Measurements from ENCODE around the gene EPHB4. TPM values are rescaled to one million over a fixed set of nuclear protein-coding genes. Genes with fewer than 3 reads are reported as not detected.
A peak's percentile ranks its signal among the peaks of the same experiment; 100 is the strongest.

The EPHB4 gene
- total and polyA plus RNA-seq, 10 of the 15 experiments (the other 5 are each of a cell fraction or from before 2014, with no cell fraction given) = 0.32 to 0.85 (median 0.48) TPM; not detected in 4

DNA sequence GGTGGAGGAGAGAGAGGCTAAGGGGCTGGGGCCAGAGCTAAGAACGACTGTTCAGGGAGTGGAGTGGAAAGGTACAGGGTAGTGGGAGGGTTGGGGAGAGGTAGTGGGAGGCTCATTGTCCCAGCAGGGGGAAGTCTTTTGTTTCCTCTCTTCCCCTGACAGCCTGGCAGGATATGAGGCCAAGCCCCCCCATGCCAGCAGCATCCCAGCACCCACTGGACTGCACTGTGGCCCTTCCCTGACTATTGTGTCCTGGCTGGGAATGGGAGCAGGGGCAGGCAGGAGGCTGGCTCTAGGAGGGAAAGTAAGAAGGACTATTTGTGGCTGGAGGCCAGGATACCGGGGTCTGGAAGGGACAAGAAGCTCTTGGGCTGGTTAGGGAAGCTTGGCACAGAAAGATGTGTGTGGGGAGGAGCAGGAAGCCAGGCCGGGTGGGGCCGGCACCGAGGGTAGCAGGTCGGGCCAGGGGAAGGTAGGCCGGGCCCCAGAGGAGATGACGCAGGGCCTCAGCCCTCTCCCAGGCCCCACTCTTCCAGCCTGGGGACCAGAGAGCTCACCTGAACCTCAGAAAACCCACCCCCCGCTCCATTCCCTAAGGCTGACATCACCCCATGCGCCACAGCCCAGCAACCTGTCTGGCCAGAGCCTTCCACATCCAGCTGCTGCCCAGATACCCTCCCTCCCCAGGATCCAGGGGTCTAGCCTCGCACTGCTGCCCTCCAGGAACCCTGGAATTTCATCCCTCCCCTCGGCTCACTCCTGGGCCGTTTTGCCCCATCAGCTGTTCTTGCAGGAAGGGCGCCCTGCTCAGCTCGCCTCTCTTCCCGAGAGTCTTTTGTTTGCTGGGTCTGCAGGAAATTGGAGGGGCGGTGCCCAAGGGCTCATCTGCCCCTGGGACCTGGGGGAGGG lies 8.8 kb upstream of the EPHB4 start:
- CTCF ChIA-PET = no interaction called here
- H3K27me3 ChIP-seq (replicated peaks in 1 of 2; ENCODE audit: control insufficient read depth in 2 of 2, insufficient read depth in 2 of 2, low read length in 1 of 2) = no peaks in the 10 kb centered on the region
- 79% methylated on average over 17 of the region's 17 CpGs for WGBS (ENCODE audit: insufficient coverage, insufficient replicate concordance, low lambda C conversion rate, missing lambda C conversion rate)
- no peak overlapping the region for H3K4me2 ChIP-seq (ENCODE audit: control insufficient read depth, insufficient read depth)
- POLR2A ChIA-PET = interaction anchor here (0.7 kb wide), 1 partner anchor 33 kb away, joined by 3 read pairs; no protein-coding TSS in a partner anchor
- H3K4me1 ChIP-seq (ENCODE audit: control insufficient read depth, insufficient read depth, low read length) = no peaks in the 10 kb centered on the region; the same call in 1 of the 2 replicates
- intact Hi-C loops (cut with micrococcal nuclease; ENCODE audit: unreplicated experiment) = loop anchor here (5.0 kb wide), 1 partner anchor 34 kb away; no protein-coding TSS in a partner anchor
- H3K4me3 ChIP-seq = no peak overlapping the region
- BruUV-seq (replicated peaks) = no TSS peak
- H3K36me3 ChIP-seq (ENCODE audit: control insufficient read depth in 2 of 2, insufficient read depth in 2 of 2, low read length in 1 of 2) = no peaks in the 10 kb centered on the region
- H3K9ac ChIP-seq (ENCODE audit: control insufficient read depth, insufficient read depth, low read length) = no peak overlapping the region
- H3K9me3 ChIP-seq (replicated peaks; ENCODE audit: control insufficient read depth, insufficient read depth, low read length) = no peaks in the 10 kb centered on the region
- no peaks in the 10 kb centered on the region for H3K79me2 ChIP-seq (ENCODE audit: control insufficient read depth, insufficient read depth, low read length)
- TF ChIP-seq HDAC6 (IDR thresholded peaks at IDR 0.05; ENCODE audit: unreplicated experiment) = no peak
- no peak for TF ChIP-seq LARP7 (IDR thresholded peaks at IDR 0.05)
- no peak for TF ChIP-seq RAD21 (IDR thresholded peaks at IDR 0.05; ENCODE audit: insufficient read depth, low read depth, low read length)
- no peak for TF ChIP-seq TARDBP (IDR thresholded peaks at IDR 0.05; ENCODE audit: borderline replicate concordance)
- TF ChIP-seq SREBF2 (IDR thresholded peaks at IDR 0.05; ENCODE audit: low read length) = no peak
- TF ChIP-seq BACH1 (IDR thresholded peaks at IDR 0.05; ENCODE audit: borderline replicate concordance) = no peak
- no peak for TF ChIP-seq EP300 (IDR thresholded peaks at IDR 0.05; ENCODE audit: borderline replicate concordance in 1 of 2, control insufficient read depth in 1 of 2, low read depth in 2 of 2, low read length in 2 of 2)
- no peak for TF ChIP-seq RB1 (IDR thresholded peaks at IDR 0.05; ENCODE audit: borderline replicate concordance)
- TF ChIP-seq JUND (IDR thresholded peaks at IDR 0.05; ENCODE audit: low read depth, low read length) = no peak
- TF ChIP-seq IKZF2 (IDR thresholded peaks at IDR 0.05) = no peak
- no peak for TF ChIP-seq CEBPB (IDR thresholded peaks at IDR 0.05; ENCODE audit: borderline replicate concordance in 1 of 2, low read depth in 2 of 2, low read length in 2 of 2)
- no peak for TF ChIP-seq NFXL1 (IDR thresholded peaks at IDR 0.05; ENCODE audit: borderline replicate concordance)
- TF ChIP-seq FOXK2 (IDR thresholded peaks at IDR 0.05) = no peak
- TF ChIP-seq SMARCA5 (IDR thresholded peaks at IDR 0.05) = no peak
- TF ChIP-seq NBN (IDR thresholded peaks at IDR 0.05) = no peak
- TF ChIP-seq NR2C1 (IDR thresholded peaks at IDR 0.05) = no peak
- TF ChIP-seq ZNF217 (IDR thresholded peaks at IDR 0.05) = no peak
- no peak for TF ChIP-seq MYB (IDR thresholded peaks at IDR 0.05; ENCODE audit: borderline replicate concordance, low read depth, low read length)
- no peak for TF ChIP-seq ATF7 (IDR thresholded peaks at IDR 0.05; ENCODE audit: low read depth)
- no peak for TF ChIP-seq POLR2AphosphoS5 (IDR thresholded peaks at IDR 0.05; ENCODE audit: low read length)
- in situ Hi-C loops (cut with MboI) = no loop called here
- RAD21 ChIA-PET (ENCODE audit: unreplicated experiment) = no interaction called here
- H3K27ac ChIP-seq (ENCODE audit: control insufficient read depth, insufficient read depth) = no peak overlapping the region
- SMC1A ChIA-PET (ENCODE audit: uncharacterized antibody, unreplicated experiment) = interaction anchor here (1.1 kb wide), 1 partner anchor 15 kb away, joined by 3 read pairs; no protein-coding TSS in a partner anchor
- FAIRE-seq (no peak), ATAC-seq (no peak; the same call in 2 of the 3 replicates), DNase-seq (ENCODE audit: low read depth, low spot score) (no peak)
- no peaks in the 10 kb centered on the region for H4K20me1 ChIP-seq (ENCODE audit: control insufficient read depth, insufficient read depth)
- peak overlapping the region; percentile 3 for H2AFZ ChIP-seq (ENCODE audit: control insufficient read depth, low read depth, low read length)
